Measurements from ENCODE around the gene CORT. TPM values are rescaled to one million over a fixed set of nuclear protein-coding genes. Genes with fewer than 3 reads are reported as not detected.

The CORT gene
- total RNA-seq, 1 donor from 2014 or later, result 0.18 TPM

DNA sequence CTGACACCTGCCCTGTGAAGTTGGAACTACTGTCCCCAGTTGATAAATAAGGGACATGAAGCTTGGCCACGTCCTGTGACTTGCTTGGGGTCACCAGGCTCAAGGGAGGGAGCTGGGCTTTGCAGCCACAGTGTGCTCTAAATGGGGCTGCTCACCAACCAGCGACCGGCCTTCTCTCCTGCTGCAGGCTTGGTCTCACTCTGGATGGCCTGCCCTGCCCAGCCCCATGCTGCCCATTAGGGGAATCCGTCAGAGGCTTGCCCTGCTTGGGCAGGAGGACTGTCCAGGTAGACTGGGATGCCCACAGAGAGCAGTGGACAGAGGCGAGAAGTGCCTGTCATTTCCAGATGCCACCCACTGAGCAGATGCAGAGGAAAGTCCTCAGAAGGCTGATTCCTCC, 20.8 kb upstream of the CORT start:
- intact Hi-C loops (cut with micrococcal nuclease), result loop anchor here (1.0 to 2.0 kb wide), 5 partner anchors 52 to 554 kb away; partner anchors contain the start of genes LZIC and NMNAT1
- no peaks in the 10 kb centered on the region for H3K36me3 Mint-ChIP-seq (ENCODE audit: low read depth)
- no peaks in the 10 kb centered on the region for H3K9me3 Mint-ChIP-seq
- H3K4me3 Mint-ChIP-seq (ENCODE audit: low read depth), result peak overlapping the region; percentile 94
- no peak overlapping the region for H3K27ac Mint-ChIP-seq
- no peak for DNase-seq (ENCODE audit: low spot score)
- H3K4me1 Mint-ChIP-seq (ENCODE audit: low read depth), result peaks cover 24% of the 10 kb centered on the region
- no peaks in the 10 kb centered on the region for H3K27me3 Mint-ChIP-seq (ENCODE audit: low read depth)

DNA sequence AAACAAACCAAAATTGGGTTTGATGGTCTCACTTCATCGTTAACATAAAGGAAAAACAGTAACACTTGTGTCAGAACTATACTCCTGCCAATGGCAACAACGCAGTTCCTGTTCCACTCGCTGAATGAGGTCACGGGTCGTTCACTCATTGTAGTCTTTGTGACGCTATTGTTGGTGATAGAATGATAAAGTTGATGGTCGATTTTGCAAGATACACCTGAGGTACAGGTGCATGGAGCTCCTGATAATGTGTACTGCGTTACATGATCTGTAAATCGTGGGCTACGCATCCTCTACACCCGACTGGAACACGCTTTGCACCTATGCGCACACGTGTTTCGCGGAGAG, 20.0 kb upstream of the CORT start:
- peaks cover 24% of the 10 kb centered on the region for H3K4me1 Mint-ChIP-seq (ENCODE audit: low read depth)
- intact Hi-C loops (cut with micrococcal nuclease), result loop anchor here (1.0 to 2.0 kb wide), 4 partner anchors 65 to 555 kb away; partner anchors contain the start of genes LZIC and NMNAT1
- no peaks in the 10 kb centered on the region for H3K9me3 Mint-ChIP-seq
- H3K27me3 Mint-ChIP-seq (ENCODE audit: low read depth), result no peaks in the 10 kb centered on the region
- no peak for DNase-seq (ENCODE audit: low spot score)
- H3K36me3 Mint-ChIP-seq (ENCODE audit: low read depth), result no peaks in the 10 kb centered on the region
- peak overlapping the region; percentile 94 for H3K4me3 Mint-ChIP-seq (ENCODE audit: low read depth)
- H3K27ac Mint-ChIP-seq, result peak overlapping the region; percentile 95

DNA sequence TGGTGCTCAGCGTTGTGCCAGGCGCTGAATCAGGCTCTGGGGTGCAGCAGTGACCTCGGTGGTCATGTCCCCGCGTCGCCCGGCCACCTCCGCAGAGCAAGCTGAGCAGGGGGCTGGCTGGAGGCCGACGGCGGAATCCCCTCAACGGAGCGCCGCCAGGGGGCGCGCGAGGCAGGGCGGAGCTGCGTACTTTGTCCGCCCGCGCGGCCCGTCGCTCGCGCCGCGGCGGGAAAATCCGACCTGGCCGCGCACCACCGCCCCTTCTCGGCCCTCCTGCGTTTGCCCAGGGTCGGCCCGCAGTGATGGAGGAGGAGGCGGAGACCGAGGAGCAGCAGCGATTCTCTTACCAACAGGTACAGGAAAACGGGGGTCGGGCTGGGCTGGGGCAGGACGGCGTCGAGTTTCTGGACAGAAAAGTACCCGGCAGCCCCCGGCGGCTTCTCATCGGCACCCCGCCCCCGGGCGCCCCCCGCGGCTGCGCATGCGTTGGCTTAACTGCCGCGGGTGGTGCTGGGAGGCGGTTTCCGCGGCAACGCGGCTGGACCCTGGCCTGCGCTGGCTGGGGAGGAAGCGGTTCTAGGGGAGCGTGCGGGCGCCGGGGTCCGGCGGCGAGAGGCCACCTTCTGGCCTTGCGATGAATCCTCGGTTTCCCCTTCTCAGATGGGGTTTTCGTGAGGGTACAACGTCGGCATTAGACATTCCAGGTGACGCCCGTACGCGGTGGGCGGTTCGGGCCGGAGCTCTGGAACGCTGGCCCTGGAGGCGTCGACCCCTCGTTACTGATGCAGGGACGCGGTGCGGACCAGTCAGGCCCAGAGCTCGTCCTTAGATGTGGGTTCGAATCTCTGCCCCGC, 19.4 kb upstream of the CORT start, which contains the start of gene CENPS:
TSS of gene CENPS (plus strand) at position 218 of the 854 bp plus-strand sequence. CDS start at position 303, 85 bp downstream.
- Mint-ChIP-seq H3K9me3 (no peaks in the 10 kb centered on the region), H3K27me3 (ENCODE audit: low read depth) (no peaks in the 10 kb centered on the region), H3K4me3 (ENCODE audit: low read depth) (peak within 1 kb of the TSS; percentile 94), H3K36me3 (ENCODE audit: low read depth) (no peaks in the 10 kb centered on the region), H3K4me1 (ENCODE audit: low read depth) (peaks cover 24% of the 10 kb centered on the region), H3K27ac (peak within 1 kb of the TSS; percentile 95)
- DNase-seq (ENCODE audit: low spot score), result peak; percentile 82
- intact Hi-C loops (cut with micrococcal nuclease), result loop anchor here (1.0 kb wide), 2 partner anchors 42 to 65 kb away; partner anchors contain the start of gene DFFA

DNA sequence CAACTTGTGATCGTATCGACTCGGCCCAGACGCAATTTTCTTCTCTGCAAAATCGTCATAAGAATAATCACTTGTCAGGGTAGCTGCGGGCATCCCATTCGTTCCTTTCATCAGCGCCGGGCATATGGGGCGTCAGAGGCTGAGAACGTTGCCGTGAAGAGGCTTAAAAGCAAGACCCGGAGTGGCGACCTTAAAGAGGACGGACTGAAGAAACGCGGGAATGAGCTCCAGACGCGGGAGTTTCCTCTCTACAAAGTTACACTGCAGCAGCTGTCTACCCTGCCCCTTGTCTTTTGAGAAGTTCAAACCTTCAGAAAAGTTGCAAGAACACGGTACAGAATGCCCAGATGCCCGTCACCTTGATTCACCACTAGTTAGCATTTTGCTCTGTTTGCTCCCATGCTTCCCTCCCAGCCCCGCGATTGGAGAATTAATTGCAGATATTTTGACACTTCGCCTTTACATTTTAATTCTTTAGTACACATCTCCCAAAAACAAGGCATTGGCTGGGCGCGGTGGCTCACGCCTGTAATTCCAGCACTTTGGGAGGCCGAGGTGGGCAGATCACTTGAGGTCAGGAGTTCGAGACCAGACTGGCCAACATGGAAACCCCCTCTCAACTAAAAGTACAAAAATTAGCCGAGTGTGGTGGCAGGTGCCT, 18.6 kb upstream of the CORT start:
- no peaks in the 10 kb centered on the region for H3K9me3 Mint-ChIP-seq
- no peaks in the 10 kb centered on the region for H3K27me3 Mint-ChIP-seq (ENCODE audit: low read depth)
- intact Hi-C loops (cut with micrococcal nuclease), result loop anchor here (1.0 kb wide), 1 partner anchor 41 kb away; the partner anchor contains the start of gene DFFA
- peaks cover 24% of the 10 kb centered on the region for H3K4me1 Mint-ChIP-seq (ENCODE audit: low read depth)
- peak overlapping the region; percentile 95 for H3K27ac Mint-ChIP-seq
- no peaks in the 10 kb centered on the region for H3K36me3 Mint-ChIP-seq (ENCODE audit: low read depth)
- peak overlapping the region; percentile 94 for H3K4me3 Mint-ChIP-seq (ENCODE audit: low read depth)
- no peak for DNase-seq (ENCODE audit: low spot score)

DNA sequence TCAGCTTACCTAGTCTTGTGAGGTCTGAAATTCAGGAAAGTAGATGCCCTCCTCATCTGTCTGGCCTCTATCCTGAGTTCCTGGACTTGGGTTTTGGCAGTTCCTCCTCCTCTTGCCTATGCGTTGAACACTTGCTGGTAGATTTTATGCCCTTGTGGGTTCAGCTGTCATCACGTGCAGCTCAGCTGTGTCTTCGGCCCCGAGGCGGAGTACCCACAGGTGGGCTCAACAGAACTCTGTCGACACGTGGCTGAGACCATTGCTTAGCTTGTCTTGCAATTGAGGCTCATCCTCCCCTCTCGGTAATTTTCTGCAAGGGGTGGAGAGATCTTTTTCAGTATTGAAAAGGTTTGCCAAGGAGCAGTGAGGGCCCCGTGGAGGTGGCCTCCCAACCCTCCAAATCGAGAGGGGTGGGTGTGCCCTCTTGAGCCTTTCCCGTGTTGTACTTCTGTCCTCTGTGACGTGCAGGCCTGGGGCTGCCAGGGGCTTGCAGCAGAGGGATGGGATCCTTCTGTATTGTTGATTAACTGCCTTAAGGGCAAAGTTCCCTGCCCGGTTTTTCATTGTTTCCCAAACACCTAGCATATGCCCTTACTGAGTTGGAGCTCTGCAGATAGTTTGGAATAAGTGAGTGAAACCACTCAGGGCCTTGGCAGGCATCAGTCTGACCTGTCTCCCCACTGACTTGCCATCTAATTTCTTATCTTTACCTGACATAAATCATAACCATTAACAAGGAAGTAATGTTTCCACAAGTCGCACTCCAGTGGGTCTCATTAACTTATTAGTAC, 16.7 kb upstream of the CORT start:
- H3K27ac Mint-ChIP-seq, result no peak overlapping the region
- DNase-seq (ENCODE audit: low spot score), result no peak
- no peaks in the 10 kb centered on the region for H3K27me3 Mint-ChIP-seq (ENCODE audit: low read depth)
- no peaks in the 10 kb centered on the region for H3K36me3 Mint-ChIP-seq (ENCODE audit: low read depth)
- H3K4me3 Mint-ChIP-seq (ENCODE audit: low read depth), result peak overlapping the region; percentile 33
- H3K9me3 Mint-ChIP-seq, result no peaks in the 10 kb centered on the region
- peaks cover 20% of the 10 kb centered on the region for H3K4me1 Mint-ChIP-seq (ENCODE audit: low read depth)
- intact Hi-C loops (cut with micrococcal nuclease), result no loop called here

DNA sequence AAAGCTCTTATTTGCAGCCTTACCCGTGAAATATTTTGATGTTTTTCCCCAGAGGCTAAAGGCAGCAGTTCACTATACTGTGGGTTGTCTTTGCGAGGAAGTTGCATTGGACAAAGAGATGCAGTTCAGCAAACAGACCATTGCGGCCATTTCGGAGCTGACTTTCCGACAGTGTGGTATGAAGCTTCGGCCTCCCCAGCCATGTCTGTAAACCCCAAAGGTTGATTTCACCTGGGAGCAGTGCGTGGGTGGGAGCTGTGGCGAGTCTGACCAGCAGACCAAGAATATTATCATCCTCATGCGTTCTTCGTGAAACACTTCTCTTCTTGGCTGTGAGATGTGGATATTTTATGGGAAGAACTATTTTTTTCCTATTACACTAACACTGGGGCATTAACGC, 16.0 kb upstream of the CORT start:
- intact Hi-C loops (cut with micrococcal nuclease), result no loop called here
- peaks cover 19% of the 10 kb centered on the region for H3K4me1 Mint-ChIP-seq (ENCODE audit: low read depth)

DNA sequence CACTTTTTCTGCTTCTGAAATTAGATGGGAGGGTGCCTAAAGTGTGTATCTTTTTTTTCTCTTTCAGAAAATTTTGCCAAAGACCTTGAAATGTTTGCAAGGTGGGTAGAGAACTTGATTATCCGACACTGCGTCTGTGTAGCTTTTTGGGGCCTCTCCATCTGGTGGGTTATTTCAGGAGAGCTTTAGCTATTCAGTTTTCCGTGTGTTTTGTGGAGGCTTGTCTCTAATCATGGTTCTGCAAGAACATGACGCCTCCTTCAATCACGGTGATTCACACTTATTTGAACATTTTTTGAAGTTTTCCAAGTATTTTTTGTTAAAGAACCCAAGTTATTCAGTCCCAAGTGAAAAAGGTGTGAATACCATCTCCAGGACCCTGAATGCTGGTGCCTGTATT, 15.2 kb upstream of the CORT start:
- H3K27ac Mint-ChIP-seq, result no peak overlapping the region
- no peaks in the 10 kb centered on the region for H3K9me3 Mint-ChIP-seq
- intact Hi-C loops (cut with micrococcal nuclease), result no loop called here
- H3K4me3 Mint-ChIP-seq (ENCODE audit: low read depth), result no peak overlapping the region
- H3K27me3 Mint-ChIP-seq (ENCODE audit: low read depth), result no peaks in the 10 kb centered on the region
- no peaks in the 10 kb centered on the region for H3K36me3 Mint-ChIP-seq (ENCODE audit: low read depth)
- DNase-seq (ENCODE audit: low spot score), result no peak
- H3K4me1 Mint-ChIP-seq (ENCODE audit: low read depth), result peaks cover 15% of the 10 kb centered on the region

More for the DNA sequence above, 16.0 kb upstream of the CORT start:
- Mint-ChIP-seq H3K36me3 (ENCODE audit: low read depth) (no peaks in the 10 kb centered on the region), H3K4me3 (ENCODE audit: low read depth) (no peak overlapping the region), H3K9me3 (no peaks in the 10 kb centered on the region), H3K27ac (no peak overlapping the region), H3K27me3 (ENCODE audit: low read depth) (no peaks in the 10 kb centered on the region)
- no peak for DNase-seq (ENCODE audit: low spot score)

DNA sequence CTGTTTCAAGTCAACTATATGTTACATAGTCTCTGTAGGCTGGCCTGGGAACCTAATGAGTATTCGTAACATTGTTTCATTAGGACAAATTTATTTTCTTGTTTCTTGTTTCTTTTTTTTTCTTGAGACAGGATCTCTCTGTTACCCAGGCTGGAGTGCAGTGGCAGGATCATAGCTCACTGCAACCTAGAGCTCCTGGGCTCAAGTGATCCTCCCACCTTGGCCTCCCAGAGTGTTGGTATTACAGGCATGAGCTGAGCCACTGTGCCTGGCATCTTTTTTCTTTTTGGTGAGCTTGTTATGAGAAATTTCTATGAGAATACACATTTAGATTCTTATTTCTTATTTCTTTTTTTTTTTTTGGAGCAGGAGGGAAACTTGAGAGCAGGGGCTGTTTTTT, 12.8 kb upstream of the CORT start:
- Mint-ChIP-seq H3K4me1 (ENCODE audit: low read depth) (peaks cover 3% of the 10 kb centered on the region), H3K27me3 (ENCODE audit: low read depth) (no peaks in the 10 kb centered on the region), H3K36me3 (ENCODE audit: low read depth) (peaks cover 2% of the 10 kb centered on the region), H3K9me3 (no peaks in the 10 kb centered on the region), H3K4me3 (ENCODE audit: low read depth) (no peak overlapping the region), H3K27ac (no peak overlapping the region)
- no peak for DNase-seq (ENCODE audit: low spot score)
- intact Hi-C loops (cut with micrococcal nuclease), result no loop called here

DNA sequence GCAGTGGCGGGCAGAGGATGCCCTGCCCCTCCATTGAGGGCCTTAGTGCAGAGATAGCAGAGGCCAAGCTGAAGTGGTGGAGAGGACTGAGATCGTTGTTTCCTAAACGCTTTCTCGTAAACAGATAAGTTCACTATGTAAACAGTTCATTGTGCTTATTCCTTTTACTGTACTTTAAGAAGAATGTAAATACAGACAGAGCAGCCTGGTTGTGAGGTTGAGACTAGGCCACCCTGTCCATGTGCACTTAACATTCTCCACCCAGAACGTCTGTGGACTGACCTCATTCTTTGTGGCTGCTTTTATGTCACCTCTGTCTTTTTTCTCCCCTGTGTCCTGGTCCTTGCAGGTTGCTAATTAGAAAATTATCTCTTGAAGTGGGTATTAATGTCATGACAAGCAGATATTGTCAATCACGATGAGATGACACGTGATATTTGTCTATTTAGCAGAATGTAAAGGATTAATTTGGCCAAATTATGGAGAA, 11.1 kb upstream of the CORT start:
- H3K27ac Mint-ChIP-seq, result no peak overlapping the region
- no peaks in the 10 kb centered on the region for H3K9me3 Mint-ChIP-seq
- H3K4me3 Mint-ChIP-seq (ENCODE audit: low read depth), result no peak overlapping the region
- H3K27me3 Mint-ChIP-seq (ENCODE audit: low read depth), result no peaks in the 10 kb centered on the region
- intact Hi-C loops (cut with micrococcal nuclease), result no loop called here
- peaks cover 2% of the 10 kb centered on the region for H3K36me3 Mint-ChIP-seq (ENCODE audit: low read depth)
- DNase-seq (ENCODE audit: low spot score), result no peak
- H3K4me1 Mint-ChIP-seq (ENCODE audit: low read depth), result no peaks in the 10 kb centered on the region

DNA sequence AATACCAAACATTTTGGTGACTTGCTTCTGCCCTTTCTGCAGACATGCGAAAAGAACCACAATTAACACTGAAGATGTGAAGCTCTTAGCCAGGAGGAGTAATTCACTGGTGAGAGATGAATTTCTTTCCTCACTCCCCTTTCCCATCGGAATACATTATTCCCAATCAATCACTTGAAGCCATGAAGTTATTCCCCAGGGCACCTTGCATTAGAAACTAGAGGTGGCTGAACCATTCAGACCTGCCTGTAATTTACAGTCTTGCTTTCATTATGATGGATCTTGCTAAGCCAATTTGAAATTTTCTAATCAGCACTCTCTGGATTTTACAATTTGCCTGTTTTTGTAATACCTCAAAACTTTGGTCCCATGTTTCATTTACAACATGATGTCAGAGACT, 9.5 kb upstream of the CORT start:
- intact Hi-C loops (cut with micrococcal nuclease), result no loop called here
- Mint-ChIP-seq H3K27ac (no peak overlapping the region), H3K27me3 (ENCODE audit: low read depth) (no peaks in the 10 kb centered on the region), H3K9me3 (no peaks in the 10 kb centered on the region), H3K36me3 (ENCODE audit: low read depth) (peaks cover 2% of the 10 kb centered on the region), H3K4me3 (ENCODE audit: low read depth) (no peak overlapping the region), H3K4me1 (ENCODE audit: low read depth) (no peaks in the 10 kb centered on the region)
- DNase-seq (ENCODE audit: low spot score), result no peak

DNA sequence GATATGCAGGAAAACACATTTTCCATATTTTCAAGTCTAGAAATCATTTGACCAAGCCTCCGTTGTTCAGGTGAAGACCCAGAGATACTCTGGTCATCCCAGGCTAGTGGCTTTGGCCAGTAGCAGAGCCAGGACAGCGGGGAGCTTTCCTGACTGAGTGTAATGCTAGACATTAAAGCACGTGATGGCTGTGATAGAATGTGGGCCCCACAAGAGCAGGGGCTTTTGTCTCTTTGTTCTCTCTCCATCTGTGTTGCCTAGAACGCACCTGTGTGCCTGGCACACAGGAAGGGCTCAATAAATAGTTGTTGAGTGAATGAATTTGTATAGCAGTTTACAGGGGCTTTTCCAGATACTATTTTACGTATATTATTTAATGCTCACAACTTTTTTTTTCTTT, 9.0 kb upstream of the CORT start:
- Mint-ChIP-seq H3K27me3 (ENCODE audit: low read depth) (no peaks in the 10 kb centered on the region), H3K27ac (no peak overlapping the region), H3K4me1 (ENCODE audit: low read depth) (no peaks in the 10 kb centered on the region), H3K9me3 (no peaks in the 10 kb centered on the region), H3K4me3 (ENCODE audit: low read depth) (no peak overlapping the region), H3K36me3 (ENCODE audit: low read depth) (peaks cover 2% of the 10 kb centered on the region)
- DNase-seq (ENCODE audit: low spot score), result no peak
- intact Hi-C loops (cut with micrococcal nuclease), result no loop called here

DNA sequence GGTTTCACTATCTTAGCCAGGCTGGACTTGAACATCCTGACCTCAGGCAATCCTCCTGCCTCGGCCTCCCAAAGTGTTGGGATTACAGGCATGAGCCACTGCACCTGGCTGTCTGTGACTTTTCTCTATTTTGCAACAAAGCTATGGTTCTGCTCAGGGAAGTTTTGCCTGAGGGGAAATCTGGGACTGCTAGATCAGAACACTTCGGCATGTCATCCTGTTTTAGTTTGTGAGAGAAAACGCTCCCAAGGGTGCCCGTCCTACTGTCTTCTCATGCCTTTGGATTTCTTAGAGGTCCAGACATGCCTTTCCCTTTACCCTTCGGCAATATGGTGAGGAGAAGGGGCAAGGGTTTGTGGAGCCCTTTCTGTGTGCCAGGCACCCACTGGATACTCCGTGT, 5.6 kb upstream of the CORT start:
- intact Hi-C loops (cut with micrococcal nuclease), result no loop called here
- Mint-ChIP-seq H3K27ac (no peak overlapping the region), H3K4me3 (ENCODE audit: low read depth) (no peak overlapping the region), H3K9me3 (no peaks in the 10 kb centered on the region), H3K4me1 (ENCODE audit: low read depth) (no peaks in the 10 kb centered on the region), H3K27me3 (ENCODE audit: low read depth) (no peaks in the 10 kb centered on the region), H3K36me3 (ENCODE audit: low read depth) (peaks cover 2% of the 10 kb centered on the region)
- DNase-seq (ENCODE audit: low spot score), result no peak
